ENCODE data around the gene SLC22A16.

GRCh38 chr6:110486756-110487155 lies 10.3 kb upstream of the SLC22A16 start:
- TF ChIP-seq POLR2A (IDR thresholded peaks at IDR 0.05; ENCODE audit: insufficient read depth in 1 of 2, low read depth in 2 of 2, low read length in 2 of 2) (no peak), ZBTB46 (CRISPR knock-in tag; IDR thresholded peaks at IDR 0.05; ENCODE audit: borderline replicate concordance) (no peak), SNAI1 (CRISPR knock-in tag; IDR thresholded peaks at IDR 0.05; ENCODE audit: borderline replicate concordance) (no peak), NCOR1 (IDR thresholded peaks at IDR 0.05; ENCODE audit: borderline replicate concordance, low read length) (no peak), MTA1 (CRISPR knock-in tag; IDR thresholded peaks at IDR 0.05; ENCODE audit: borderline replicate concordance) (no peak), CREM (IDR thresholded peaks at IDR 0.05) (no peak), CREM (CRISPR knock-in tag; IDR thresholded peaks at IDR 0.05) (no peak), PHF8 (CRISPR knock-in tag; IDR thresholded peaks at IDR 0.05) (no peak), FOXM1 (CRISPR knock-in tag; IDR thresholded peaks at IDR 0.05) (no peak), EP300 (IDR thresholded peaks at IDR 0.05; ENCODE audit: low read depth in 2 of 2, low read length in 2 of 2) (no peak), EP300 (CRISPR knock-in tag; IDR thresholded peaks at IDR 0.05; ENCODE audit: borderline replicate concordance) (no peak), CTCF (CRISPR knock-in tag; IDR thresholded peaks at IDR 0.05) (no peak)

All from HepG2 (cell line).